Coronary artery (tissue), 2 donors: ENCODE data around the gene AP5Z1.
"Not testable (repeated sequence)": the region's sequence is repeated elsewhere in the genome, so short reads cannot be mapped to it uniquely, and the experiment has no call there.

ENCODE experiments used
- DNase-seq: peaks from one replicate; pipeline ENCODE4 v3.0.0-alpha.2; 2017; ENCODE audit warnings: low spot score
- H3K27ac ChIP-seq, 2 donors: fragments of 200-600 bp; sonication (generic); one replicate each; pipeline ENCODE4 v1.5.1; 2016 to 2019
- H3K4me3 ChIP-seq: fragments of 200-600 bp; sonication (generic); 2 replicates; pipeline ENCODE4 v1.5.1; 2016; ENCODE audit warnings: mild to moderate bottlenecking, moderate library complexity
- CTCF ChIP-seq: fragments of 200-600 bp; sonication (generic); IDR thresholded peaks from one replicate; pipeline ENCODE4 v1.5.1; 2019; ENCODE audit warnings: antibody characterized with exemption

Gene AP5Z1

GRCh38 chr7:4800926-4801838 is 25.8 kb downstream of the AP5Z1 start:
- Histone ChIP-seq H3K4me3 (no peak overlapping the region), H3K27ac (no peak overlapping the region)
- DNase-seq = no peak
- no peak for TF ChIP-seq CTCF

GRCh38 chr7:4801839-4802231 is 26.4 kb downstream of the AP5Z1 start:
- H3K4me3 ChIP-seq = no peak overlapping the region
- TF ChIP-seq CTCF = no peak
- DNase-seq = no peak
- H3K27ac ChIP-seq = no peak overlapping the region

- not testable (repeated sequence) for H3K27ac ChIP-seq, DNase-seq, H3K4me3 ChIP-seq
Observed at GRCh38 chr7:4802577-4802976, 27.2 kb downstream of the AP5Z1 start.

GRCh38 chr7:4803397-4804241 is 28.2 kb downstream of the AP5Z1 start:
- Histone ChIP-seq H3K27ac (no peak overlapping the region), H3K4me3 (no peak overlapping the region)
- DNase-seq = no peak
- no peak for TF ChIP-seq CTCF

- no peak overlapping the region for H3K27ac ChIP-seq
- no peak overlapping the region for H3K4me3 ChIP-seq
- no peak for DNase-seq
- no peak for TF ChIP-seq CTCF
Observed at GRCh38 chr7:4805110-4805983, 29.9 kb downstream of the AP5Z1 start.

GRCh38 chr7:4805984-4806300 is 30.5 kb downstream of the AP5Z1 start:
- H3K4me3 ChIP-seq = no peak overlapping the region
- H3K27ac ChIP-seq = no peak overlapping the region
- DNase-seq = no peak
- no peak for TF ChIP-seq CTCF
